ENCODE measurements around the gene CD84.

The CD84 gene

DNA sequence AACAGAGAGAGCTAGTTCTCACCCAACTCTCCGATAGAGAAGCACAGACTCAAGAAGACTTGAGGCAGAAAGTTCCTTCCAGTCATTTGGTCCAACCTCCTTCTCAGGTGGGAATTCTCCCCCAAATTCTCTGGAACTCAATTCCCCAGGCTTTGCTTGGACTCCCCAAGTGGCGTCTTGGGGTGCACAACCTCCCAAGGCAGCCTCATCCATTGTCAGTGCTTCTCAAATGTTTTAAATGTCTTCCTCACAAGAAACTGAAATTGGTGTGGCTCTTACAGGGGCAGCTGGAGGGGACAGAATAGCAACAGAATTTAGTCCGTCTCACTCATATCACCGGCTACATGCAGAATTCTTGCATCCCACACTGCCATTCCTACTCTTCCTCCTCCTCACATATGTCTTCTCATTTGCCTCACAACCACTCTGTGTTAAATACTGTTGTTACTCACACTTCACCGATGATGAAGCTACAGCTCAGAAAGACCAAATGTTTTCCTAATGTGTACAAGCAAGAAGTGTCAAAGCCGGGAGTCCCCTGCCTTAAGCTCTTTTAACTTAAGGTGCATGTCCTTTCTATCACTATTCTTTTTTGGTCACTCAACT is 33.4 kb upstream of the CD84 start:
- no peaks in the 10 kb centered on the region for H3K27me3 ChIP-seq (ENCODE audit: insufficient read depth, poor library complexity, severe bottlenecking)
- DNase-seq (ENCODE audit: low read depth in 1 of 2, low spot score in 1 of 2): no peak
- no peak overlapping the region for H3K4me3 ChIP-seq (replicated peaks; ENCODE audit: insufficient read depth, low read length)
- H3K27ac ChIP-seq (replicated peaks): no peak overlapping the region
- TF ChIP-seq SPI1 (IDR thresholded peaks at IDR 0.05; ENCODE audit: borderline replicate concordance, low read depth): no peak
- TF ChIP-seq POLR2AphosphoS5 (IDR thresholded peaks at IDR 0.05; ENCODE audit: low read depth): no peak
- TF ChIP-seq, protein P1, sequence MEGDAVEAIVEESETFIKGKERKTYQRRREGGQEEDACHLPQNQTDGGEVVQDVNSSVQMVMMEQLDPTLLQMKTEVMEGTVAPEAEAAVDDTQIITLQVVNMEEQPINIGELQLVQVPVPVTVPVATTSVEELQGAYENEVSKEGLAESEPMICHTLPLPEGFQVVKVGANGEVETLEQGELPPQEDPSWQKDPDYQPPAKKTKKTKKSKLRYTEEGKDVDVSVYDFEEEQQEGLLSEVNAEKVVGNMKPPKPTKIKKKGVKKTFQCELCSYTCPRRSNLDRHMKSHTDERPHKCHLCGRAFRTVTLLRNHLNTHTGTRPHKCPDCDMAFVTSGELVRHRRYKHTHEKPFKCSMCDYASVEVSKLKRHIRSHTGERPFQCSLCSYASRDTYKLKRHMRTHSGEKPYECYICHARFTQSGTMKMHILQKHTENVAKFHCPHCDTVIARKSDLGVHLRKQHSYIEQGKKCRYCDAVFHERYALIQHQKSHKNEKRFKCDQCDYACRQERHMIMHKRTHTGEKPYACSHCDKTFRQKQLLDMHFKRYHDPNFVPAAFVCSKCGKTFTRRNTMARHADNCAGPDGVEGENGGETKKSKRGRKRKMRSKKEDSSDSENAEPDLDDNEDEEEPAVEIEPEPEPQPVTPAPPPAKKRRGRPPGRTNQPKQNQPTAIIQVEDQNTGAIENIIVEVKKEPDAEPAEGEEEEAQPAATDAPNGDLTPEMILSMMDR (IDR thresholded peaks at IDR 0.05; ENCODE audit: insufficient read depth, low read length): no peak
- TF ChIP-seq, protein P2, sequence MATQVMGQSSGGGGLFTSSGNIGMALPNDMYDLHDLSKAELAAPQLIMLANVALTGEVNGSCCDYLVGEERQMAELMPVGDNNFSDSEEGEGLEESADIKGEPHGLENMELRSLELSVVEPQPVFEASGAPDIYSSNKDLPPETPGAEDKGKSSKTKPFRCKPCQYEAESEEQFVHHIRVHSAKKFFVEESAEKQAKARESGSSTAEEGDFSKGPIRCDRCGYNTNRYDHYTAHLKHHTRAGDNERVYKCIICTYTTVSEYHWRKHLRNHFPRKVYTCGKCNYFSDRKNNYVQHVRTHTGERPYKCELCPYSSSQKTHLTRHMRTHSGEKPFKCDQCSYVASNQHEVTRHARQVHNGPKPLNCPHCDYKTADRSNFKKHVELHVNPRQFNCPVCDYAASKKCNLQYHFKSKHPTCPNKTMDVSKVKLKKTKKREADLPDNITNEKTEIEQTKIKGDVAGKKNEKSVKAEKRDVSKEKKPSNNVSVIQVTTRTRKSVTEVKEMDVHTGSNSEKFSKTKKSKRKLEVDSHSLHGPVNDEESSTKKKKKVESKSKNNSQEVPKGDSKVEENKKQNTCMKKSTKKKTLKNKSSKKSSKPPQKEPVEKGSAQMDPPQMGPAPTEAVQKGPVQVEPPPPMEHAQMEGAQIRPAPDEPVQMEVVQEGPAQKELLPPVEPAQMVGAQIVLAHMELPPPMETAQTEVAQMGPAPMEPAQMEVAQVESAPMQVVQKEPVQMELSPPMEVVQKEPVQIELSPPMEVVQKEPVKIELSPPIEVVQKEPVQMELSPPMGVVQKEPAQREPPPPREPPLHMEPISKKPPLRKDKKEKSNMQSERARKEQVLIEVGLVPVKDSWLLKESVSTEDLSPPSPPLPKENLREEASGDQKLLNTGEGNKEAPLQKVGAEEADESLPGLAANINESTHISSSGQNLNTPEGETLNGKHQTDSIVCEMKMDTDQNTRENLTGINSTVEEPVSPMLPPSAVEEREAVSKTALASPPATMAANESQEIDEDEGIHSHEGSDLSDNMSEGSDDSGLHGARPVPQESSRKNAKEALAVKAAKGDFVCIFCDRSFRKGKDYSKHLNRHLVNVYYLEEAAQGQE (IDR thresholded peaks at IDR 0.05; ENCODE audit: insufficient replicate concordance, low read depth): no peak
- TF ChIP-seq GABPA (IDR thresholded peaks at IDR 0.05; ENCODE audit: low read depth): no peak

DNA sequence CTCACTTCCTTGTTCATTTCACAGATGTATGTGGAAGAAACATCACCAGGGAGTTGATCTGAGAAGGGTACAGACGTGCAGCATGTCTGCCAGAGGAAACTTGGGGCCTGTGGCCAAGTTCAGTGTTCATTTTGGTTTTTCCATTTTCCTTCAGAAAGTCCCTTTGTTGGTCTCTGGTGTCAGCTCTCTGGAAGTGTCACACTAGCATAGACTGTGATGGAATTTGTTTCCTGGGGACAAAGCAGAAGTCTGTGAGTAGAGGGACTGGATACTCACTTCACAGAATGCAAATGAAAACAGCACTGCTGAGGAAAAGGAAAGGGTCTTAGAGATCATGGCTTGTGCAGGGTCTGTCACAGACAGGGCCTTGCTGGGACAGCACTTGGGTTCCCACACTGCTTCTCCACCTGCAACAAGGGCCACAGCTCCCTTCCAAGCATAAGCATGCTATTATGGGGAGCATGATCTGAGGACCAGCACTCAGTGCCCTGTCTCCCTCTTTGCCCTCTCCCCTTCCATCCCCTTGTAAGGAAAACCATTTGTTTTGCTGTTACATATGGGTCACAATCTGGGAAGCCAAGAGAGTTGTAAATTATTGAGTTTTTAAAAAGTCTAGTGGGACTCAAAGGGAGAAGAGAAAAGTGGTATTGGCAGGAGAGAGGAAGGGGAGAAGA is 31.4 kb upstream of the CD84 start:
- no peak for DNase-seq (ENCODE audit: low read depth in 1 of 2, low spot score in 1 of 2)
- Histone ChIP-seq H3K27ac (replicated peaks) (no peak overlapping the region), H3K27me3 (ENCODE audit: insufficient read depth, poor library complexity, severe bottlenecking) (no peaks in the 10 kb centered on the region), H3K4me3 (replicated peaks; ENCODE audit: insufficient read depth, low read length) (no peak overlapping the region)
- TF ChIP-seq, protein P2 (IDR thresholded peaks at IDR 0.05; ENCODE audit: insufficient replicate concordance, low read depth): no peak
- no peak for TF ChIP-seq GABPA (IDR thresholded peaks at IDR 0.05; ENCODE audit: low read depth)
- no peak for TF ChIP-seq SPI1 (IDR thresholded peaks at IDR 0.05; ENCODE audit: borderline replicate concordance, low read depth)
- TF ChIP-seq POLR2AphosphoS5 (IDR thresholded peaks at IDR 0.05; ENCODE audit: low read depth): no peak
- TF ChIP-seq, protein P1 (IDR thresholded peaks at IDR 0.05; ENCODE audit: insufficient read depth, low read length): no peak

DNA sequence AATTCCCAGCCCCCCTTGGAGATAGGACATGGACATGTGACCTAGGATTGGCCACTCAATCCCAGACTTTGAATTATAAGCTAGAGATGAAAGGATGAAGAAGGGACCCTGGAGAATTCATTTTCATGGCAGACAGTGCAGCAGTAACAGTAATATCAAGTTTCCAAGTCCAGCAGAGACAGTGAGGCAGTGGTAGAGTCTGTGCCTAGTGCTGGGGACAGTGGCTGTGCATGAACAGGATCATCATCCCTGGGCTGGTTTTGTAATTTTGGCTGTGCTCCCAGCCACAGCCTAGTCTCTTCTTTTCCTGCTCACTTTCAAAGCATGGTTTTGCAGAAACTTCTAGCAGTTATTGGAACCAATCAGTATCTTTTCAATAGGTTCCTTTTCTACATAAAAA is 29.6 kb upstream of the CD84 start:
- Histone ChIP-seq H3K27me3 (ENCODE audit: insufficient read depth, poor library complexity, severe bottlenecking) (no peaks in the 10 kb centered on the region), H3K27ac (replicated peaks) (no peak overlapping the region), H3K4me3 (replicated peaks; ENCODE audit: insufficient read depth, low read length) (no peak overlapping the region)
- DNase-seq (ENCODE audit: low read depth in 1 of 2, low spot score in 1 of 2): no peak
- TF ChIP-seq GABPA (IDR thresholded peaks at IDR 0.05; ENCODE audit: low read depth): no peak
- TF ChIP-seq, protein P2 (IDR thresholded peaks at IDR 0.05; ENCODE audit: insufficient replicate concordance, low read depth): no peak
- TF ChIP-seq POLR2AphosphoS5 (IDR thresholded peaks at IDR 0.05; ENCODE audit: low read depth): no peak
- TF ChIP-seq, protein P1 (IDR thresholded peaks at IDR 0.05; ENCODE audit: insufficient read depth, low read length): no peak
- no peak for TF ChIP-seq SPI1 (IDR thresholded peaks at IDR 0.05; ENCODE audit: borderline replicate concordance, low read depth)
